Measurements from ENCODE around the gene RPAP2. TPM values are rescaled to one million over a fixed set of nuclear protein-coding genes. Genes with fewer than 3 reads are reported as not detected.

Gene RPAP2
- total and polyA plus RNA-seq, 2 of the 8 experiments (the other 6 are each of a cell fraction or from before 2014, with no cell fraction given), result 7.9 to 28.4 TPM

- TF ChIP-seq, protein P1, sequence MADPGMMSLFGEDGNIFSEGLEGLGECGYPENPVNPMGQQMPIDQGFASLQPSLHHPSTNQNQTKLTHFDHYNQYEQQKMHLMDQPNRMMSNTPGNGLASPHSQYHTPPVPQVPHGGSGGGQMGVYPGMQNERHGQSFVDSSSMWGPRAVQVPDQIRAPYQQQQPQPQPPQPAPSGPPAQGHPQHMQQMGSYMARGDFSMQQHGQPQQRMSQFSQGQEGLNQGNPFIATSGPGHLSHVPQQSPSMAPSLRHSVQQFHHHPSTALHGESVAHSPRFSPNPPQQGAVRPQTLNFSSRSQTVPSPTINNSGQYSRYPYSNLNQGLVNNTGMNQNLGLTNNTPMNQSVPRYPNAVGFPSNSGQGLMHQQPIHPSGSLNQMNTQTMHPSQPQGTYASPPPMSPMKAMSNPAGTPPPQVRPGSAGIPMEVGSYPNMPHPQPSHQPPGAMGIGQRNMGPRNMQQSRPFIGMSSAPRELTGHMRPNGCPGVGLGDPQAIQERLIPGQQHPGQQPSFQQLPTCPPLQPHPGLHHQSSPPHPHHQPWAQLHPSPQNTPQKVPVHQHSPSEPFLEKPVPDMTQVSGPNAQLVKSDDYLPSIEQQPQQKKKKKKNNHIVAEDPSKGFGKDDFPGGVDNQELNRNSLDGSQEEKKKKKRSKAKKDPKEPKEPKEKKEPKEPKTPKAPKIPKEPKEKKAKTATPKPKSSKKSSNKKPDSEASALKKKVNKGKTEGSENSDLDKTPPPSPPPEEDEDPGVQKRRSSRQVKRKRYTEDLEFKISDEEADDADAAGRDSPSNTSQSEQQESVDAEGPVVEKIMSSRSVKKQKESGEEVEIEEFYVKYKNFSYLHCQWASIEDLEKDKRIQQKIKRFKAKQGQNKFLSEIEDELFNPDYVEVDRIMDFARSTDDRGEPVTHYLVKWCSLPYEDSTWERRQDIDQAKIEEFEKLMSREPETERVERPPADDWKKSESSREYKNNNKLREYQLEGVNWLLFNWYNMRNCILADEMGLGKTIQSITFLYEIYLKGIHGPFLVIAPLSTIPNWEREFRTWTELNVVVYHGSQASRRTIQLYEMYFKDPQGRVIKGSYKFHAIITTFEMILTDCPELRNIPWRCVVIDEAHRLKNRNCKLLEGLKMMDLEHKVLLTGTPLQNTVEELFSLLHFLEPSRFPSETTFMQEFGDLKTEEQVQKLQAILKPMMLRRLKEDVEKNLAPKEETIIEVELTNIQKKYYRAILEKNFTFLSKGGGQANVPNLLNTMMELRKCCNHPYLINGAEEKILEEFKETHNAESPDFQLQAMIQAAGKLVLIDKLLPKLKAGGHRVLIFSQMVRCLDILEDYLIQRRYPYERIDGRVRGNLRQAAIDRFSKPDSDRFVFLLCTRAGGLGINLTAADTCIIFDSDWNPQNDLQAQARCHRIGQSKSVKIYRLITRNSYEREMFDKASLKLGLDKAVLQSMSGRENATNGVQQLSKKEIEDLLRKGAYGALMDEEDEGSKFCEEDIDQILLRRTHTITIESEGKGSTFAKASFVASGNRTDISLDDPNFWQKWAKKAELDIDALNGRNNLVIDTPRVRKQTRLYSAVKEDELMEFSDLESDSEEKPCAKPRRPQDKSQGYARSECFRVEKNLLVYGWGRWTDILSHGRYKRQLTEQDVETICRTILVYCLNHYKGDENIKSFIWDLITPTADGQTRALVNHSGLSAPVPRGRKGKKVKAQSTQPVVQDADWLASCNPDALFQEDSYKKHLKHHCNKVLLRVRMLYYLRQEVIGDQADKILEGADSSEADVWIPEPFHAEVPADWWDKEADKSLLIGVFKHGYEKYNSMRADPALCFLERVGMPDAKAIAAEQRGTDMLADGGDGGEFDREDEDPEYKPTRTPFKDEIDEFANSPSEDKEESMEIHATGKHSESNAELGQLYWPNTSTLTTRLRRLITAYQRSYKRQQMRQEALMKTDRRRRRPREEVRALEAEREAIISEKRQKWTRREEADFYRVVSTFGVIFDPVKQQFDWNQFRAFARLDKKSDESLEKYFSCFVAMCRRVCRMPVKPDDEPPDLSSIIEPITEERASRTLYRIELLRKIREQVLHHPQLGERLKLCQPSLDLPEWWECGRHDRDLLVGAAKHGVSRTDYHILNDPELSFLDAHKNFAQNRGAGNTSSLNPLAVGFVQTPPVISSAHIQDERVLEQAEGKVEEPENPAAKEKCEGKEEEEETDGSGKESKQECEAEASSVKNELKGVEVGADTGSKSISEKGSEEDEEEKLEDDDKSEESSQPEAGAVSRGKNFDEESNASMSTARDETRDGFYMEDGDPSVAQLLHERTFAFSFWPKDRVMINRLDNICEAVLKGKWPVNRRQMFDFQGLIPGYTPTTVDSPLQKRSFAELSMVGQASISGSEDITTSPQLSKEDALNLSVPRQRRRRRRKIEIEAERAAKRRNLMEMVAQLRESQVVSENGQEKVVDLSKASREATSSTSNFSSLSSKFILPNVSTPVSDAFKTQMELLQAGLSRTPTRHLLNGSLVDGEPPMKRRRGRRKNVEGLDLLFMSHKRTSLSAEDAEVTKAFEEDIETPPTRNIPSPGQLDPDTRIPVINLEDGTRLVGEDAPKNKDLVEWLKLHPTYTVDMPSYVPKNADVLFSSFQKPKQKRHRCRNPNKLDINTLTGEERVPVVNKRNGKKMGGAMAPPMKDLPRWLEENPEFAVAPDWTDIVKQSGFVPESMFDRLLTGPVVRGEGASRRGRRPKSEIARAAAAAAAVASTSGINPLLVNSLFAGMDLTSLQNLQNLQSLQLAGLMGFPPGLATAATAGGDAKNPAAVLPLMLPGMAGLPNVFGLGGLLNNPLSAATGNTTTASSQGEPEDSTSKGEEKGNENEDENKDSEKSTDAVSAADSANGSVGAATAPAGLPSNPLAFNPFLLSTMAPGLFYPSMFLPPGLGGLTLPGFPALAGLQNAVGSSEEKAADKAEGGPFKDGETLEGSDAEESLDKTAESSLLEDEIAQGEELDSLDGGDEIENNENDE (IDR thresholded peaks at IDR 0.05; ENCODE audit: insufficient replicate concordance, low read length), result no peak
- TF ChIP-seq RBBP5 (IDR thresholded peaks at IDR 0.05; ENCODE audit: borderline replicate concordance, low read depth, low read length), result no peak
These were observed 11.3 kb downstream of the RPAP2 start (continued) for GRCh38 chr1:92310185-92310597.

All from H1 (cell line).